HS-5 (cell line): ENCODE data around the gene ROPN1B.

Experiments
- DNase-seq: peaks from one replicate; pipeline ENCODE4 v3.0.0-alpha.2; 2012; ENCODE audit warnings: low read depth

Gene ROPN1B

DNA sequence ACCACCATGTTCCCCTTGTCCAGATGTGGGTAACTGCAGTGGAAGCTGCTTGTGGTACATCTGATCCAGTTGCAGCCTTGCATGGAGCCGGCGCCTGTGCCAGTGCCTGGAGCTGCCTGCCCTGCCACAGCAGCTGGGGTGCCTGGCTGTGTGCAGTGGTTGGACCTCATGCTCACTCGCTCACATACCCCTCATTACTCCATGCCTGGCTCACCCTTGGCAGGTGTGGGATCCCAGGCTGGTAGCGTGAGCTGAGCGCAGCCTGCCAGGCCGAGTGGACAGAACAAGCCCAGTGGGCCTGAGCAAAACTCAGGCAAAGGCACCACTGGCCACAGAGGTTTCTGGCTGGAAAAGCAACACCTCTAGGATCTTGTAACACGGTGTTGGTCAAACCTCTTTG, 35.7 kb downstream of the ROPN1B start:
- no peak for DNase-seq

DNA sequence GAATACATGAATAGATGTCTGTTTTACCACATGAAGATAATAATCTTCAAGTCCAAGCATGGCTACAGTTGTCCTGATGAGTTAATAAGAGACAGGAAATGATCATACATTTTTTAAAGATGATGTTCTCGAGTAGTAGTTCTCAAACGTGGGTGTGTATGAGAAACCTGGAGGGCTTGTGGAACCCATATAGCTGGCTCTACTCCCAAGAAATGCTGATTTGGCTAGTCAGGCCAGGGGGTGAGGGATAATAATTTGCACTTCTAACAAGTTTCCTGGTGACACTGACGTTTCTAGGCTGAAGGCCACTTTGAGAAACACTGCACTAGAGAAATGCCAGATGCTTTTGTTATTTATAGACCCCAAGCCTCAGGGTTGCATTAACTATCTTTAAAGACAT, 37.0 kb downstream of the ROPN1B start:
- DNase-seq: peak; percentile 53

DNA sequence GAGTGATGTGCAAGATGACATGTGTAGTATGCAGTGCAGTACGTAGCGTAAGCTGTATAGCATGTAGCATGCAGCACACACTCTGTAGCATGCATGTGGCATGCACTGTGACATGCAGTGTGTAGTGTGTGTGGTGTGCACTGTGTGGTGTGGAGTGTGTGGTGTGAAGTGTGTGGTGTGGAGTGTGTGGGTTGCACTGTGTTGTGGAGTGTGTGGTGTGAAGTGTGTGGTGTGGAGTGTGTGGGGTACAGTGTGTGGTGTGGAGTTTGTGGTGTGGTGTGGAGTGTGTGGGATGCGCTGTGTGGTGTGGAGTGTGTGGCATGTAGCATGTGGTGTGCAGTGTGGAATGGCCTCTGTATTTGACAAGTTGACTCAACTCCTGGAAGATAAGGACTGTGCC, 39.2 kb downstream of the ROPN1B start:
- DNase-seq: no peak

DNA sequence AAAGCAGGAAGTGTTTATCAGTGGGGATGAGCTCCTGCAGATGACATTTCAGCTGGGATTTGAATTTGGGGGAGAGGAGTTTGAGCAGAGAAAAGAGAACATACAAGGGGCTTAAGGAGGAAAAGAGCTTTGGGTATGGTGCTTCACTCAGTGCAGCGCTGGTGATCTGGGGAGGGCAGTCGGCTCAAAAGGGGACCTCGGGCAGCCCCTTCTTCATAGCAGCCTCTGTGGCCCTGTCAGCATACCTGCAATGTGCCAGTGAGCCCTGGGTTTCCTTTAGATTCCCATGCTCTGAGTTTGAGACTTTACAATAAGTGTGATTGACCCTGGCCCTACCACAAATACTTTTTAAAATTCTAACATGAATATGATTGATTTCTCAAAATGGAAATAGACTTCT, 40.2 kb downstream of the ROPN1B start:
- no peak for DNase-seq

DNA sequence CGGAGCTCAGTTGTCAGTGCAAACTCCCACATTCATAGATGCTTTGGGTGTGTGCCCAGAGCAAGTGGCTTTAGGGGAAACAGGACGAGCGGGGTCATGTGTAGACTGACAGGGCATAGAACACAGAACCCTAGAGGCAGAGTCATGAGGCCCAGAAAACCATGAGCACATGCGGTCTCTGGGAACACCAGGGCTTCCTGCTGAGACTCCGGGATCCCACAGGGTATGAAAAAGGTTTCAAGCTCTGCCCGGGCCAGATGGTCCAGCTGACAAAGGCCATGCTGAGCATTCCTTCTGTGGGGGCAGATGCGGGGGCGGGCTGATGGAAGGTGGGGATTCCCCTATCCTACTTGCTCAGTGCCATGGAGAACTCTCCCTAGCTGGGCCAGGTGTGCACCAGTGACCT, 44.8 kb downstream of the ROPN1B start:
- DNase-seq: no peak

DNA sequence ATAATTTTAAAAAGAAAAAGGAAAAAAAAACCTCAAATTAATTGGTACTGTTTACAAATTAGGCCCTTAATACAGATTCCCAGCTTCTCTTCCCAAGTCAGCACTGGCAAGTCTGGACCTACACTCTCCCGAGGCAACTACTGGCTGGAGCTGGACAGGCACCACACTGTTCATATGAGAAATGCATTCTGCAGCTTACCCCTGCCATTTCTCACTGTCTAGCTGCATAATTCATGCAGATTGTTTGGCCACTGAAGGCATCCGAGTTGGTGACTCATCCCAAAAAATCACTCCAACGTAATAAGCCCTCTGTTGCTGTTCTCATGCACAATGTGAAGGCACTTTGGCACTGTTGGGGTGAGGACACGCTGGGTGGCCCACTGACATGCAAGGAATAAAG, 45.3 kb downstream of the ROPN1B start:
- no peak for DNase-seq

DNA sequence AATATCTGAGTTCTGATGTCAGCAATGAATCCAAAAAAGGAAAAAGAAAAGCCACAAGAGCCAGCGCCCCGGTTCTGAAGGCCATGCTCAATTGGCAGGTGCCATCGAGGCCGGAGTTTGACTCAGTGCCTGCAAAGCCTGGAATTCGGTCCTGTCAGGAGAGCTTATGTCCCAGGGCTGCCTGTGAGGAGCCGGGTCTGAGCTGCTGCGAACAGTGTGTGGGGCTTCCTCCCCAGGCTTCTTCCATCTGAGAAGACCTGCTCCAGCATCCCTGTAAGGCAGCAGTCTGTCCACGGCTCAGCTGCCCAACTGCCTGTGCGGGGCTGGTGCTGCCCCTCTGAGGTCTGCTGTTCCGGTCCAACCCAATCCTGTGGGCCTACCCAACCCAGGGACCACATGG, 46.1 kb downstream of the ROPN1B start:
- no peak for DNase-seq

DNA sequence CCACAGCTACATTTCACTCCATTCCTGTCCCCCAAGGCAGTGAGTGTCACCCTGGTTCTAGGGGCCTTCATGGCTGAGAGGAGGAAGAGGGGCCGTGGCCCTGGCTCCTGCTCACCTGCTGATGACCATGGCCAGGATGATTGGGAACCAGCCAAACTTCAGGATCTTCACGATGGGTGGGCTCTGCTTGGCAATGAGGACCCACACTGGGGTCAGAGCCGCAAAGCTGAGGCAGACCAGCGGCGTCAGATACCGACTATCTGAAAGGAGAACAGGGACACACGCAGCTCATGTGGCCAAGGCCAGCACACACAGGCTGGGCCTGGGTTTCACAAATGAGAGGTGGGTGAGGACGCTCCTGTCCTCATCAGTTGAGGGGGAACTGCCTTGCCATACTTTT, 47.6 kb downstream of the ROPN1B start:
- no peak for DNase-seq

DNA sequence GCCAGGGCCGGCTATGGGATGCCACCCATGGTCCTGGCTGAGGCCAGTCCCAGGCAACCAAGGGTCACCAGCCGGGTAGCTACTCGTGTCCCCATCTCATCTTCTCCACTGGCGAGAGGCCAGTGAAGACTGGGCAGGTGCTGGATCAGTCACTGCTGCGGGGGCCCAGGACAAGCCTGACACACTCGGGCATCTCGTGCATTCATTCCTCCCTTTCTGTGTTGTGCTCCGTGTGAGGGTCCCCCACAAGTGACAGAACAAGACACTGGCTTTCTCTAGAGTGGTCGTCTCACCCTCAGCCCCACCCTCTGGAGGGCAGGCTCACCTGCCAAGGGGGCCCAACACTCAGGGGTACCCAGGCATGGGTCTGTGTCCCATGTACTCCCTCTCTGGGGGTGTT, 48.4 kb downstream of the ROPN1B start:
- no peak for DNase-seq

DNA sequence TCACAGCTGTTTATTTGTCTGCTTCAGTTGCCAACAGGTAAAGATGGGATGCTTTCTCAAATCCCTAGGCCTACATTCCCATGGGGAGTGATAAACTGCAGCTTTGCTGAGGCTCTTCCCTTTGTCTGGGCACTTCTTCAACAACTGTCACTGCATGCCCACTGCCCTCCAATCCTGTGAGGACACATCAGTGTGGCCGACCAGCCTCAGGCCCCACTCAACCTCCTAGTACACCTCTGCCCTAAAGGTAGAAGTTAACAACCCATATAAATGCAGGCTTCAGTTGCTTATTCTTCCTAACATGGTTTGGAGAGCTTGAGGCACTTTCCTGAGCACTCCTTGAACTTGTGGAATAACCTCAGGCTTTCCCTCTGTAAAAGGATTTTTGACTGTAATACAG, 49.6 kb downstream of the ROPN1B start:
- no peak for DNase-seq

DNA sequence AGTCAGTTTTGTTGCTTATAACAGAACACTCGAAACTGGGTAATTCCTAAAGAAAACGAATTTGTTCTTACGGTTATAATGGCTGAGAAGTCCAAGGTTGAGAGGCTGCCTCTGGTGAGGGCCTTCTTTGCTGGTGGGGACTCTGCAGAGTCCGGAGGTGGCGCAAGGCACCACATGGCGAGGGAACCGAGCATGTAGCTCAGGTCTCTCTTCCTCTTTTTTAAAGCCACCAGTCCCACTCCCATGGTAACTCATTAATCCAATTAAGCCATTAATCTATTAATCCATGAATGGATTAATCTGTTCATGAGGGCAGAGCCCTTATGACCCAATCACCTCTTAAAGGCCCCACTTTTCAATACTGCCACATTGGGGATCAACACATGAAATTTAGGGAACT, 50.0 kb downstream of the ROPN1B start:
- DNase-seq: no peak

DNA sequence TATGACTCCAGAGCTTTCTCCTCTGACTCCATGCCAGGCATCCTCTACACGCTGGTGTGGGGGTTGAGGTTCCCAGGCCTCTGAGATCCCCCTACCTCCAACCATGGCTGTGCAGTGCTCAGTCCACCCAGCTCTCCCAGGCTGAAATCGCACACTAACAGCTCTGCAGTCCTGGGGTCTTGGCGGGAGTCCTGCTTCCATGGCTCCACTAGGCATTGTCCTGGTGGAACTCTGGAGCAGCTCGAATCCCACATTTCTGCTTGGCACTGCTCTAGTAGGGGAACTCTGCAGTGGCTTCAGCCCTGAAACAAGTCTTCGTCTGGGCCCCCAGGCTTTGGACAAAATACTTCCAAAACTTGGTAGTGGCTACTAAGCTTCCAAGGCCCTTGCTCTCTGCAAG, 50.7 kb downstream of the ROPN1B start:
- DNase-seq: no peak

DNA sequence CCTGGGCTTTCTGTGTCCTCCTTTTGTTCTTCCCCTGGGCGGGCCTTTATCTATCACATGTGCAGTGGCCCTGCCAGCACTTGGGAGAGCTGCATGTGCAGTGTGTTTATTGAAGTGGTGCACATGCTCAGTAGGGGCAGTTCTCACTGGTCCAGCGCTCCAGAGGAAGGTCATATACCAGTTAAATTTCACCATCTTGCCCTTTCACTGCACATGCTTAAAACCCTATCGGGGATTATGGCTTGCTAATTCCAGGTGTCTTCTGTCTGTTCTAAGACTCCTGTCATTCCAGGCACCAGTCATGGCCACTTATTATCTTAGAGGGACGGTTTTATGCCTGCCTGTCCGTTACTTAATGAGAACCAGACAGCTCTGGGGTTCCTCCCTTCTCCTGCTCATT, 52.2 kb downstream of the ROPN1B start:
- DNase-seq: no peak

DNA sequence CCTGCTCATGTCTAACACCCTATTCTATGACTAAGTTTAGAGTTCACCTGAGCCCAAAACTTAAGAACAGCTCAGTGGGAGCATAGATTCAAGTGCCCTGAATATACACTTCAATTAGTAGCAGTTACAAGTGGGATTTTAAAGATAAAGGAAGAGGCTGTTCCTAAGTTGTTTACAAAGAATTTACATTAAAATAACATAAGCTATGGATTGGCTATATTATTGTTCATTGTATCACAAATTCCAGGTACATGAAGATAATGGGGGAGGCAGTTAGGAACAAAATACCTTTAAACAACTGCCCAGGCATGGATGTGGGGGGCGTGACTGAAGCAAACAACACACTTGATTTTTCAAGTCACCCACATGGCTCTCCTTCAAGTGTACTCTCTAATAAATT, 52.7 kb downstream of the ROPN1B start:
- no peak for DNase-seq

DNA sequence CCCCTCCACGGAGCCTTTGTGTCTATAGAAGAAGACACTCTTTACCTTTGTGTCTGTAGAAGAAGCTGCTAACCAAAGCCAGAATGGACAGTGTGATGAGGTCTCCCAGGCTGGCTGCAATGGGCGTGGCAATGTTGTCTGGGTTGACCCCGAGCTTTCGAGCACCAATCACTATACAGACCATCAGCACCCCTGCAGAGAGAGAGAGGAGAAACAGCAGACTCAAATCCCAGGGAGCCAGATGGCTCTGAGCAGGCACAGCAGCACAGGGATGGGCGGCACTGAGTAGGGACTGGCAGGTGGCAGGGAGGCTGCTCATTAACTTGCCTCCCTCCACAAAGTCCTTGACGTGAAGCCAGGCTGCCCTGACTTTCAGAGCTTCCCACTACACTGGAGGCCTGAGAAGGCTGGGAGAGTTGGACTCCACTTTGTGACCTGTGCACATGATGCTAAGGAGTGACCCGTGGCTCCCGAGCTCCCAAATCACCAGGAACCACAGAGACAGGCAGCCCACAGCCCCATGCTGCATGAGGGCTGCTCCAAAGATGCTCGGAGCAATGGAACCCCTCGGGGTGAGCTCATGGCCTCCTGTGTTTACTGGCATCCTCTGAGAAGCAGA, 53.9 kb downstream of the ROPN1B start:
- DNase-seq: no peak

DNA sequence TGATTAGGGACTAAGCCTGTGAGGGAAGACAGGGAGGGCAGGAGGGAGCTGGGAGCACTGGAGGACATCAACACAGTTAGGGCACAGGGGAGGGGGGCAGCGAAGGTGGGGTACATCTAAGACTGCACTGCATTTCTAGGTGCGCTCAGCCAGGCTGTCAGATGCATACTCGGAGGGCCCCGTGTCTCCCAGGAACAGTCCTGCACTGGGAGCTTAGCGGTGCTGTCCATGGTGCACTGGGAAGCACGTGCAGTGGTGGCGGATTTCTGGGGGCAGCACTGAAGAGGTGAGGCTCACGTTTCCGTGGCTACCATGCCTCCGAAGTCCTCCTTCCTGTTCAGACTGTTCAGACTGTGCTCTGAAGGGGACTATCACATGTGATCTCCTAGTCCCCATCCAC, 54.4 kb downstream of the ROPN1B start:
- no peak for DNase-seq

DNA sequence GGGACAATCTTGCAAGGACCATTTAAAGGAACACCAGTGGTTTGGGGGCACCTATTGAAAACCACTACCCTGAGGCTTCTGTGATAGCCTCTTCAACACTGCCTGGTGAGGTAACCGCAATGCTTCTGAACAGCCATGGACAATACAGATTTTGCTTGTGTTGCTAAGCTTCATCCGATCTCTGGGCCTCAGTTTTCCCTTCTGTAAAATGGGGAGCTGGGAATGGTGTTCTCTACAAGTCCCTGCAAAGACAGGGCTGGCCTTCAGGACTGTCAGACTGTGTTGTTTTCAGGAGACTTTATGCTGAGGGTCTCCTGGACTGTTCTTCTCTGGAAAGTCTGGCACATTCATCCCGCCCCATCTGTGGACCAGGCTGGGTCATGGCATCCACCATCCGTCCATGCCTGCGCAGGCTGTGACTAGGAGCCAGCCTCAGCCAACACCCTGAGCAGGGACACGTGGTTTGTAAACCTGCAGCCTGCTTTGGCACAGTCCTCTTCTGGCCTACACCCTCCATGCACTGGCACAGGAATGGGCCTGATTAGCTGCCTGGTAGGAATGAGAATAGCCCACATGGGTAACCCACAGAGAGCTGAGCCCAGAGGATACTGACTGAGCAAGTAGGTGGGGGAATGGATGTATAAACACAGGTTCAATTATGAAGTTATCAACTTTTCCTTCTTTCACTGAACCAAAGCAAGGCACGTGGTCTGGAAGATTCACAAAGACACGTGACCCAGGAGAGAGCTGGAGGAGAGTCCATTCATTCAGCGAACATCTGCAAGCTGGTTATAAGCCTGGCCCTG, 55.3 kb downstream of the ROPN1B start:
- no peak for DNase-seq

DNA sequence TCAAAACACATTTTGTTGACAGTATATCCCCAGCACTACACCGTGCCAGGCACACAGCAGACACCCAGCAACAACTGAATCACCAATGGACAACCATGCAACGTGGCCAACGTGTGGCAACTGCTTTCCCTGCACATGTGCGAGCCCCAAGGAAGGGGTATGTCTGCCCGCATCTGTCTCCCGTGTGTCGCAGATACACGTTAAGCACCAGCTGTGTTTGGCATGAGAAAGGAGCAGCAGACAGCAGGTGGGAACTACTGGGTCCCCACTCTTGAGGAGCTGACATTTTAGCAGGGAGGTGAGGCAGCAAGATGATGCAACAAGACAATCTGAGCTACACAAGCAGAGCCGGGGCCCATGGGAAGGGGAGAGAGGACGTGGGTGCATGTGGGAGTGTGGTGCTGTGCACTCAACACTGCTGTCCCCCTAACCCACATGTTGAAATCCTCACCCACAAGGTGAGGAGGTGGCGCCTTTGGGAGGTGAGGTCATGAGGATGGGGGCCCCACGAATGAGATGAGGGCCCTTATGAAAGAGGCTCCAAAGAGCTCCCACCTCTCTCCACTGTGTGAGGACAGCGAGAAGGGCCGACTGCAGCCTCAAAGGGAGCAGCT, 56.2 kb downstream of the ROPN1B start:
- no peak for DNase-seq

DNA sequence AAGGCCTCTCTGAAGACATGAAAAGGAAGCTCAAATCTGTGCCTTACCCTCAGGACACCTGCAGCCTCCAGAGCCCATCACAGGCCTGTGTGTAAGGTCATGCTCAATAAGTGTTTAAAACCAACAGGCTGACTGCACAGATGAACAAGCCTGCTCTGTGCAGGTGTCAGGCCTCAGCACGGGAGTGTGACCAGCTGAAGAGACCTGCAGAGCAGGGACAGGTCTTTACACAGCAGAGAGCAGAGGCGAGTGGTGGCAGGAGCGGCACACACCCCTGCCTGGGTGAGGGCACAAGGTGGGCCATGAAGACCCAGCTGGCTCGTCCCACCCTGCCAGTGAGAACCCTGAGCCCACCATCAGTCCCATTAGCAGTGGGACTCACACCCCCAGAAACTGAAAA, 56.9 kb downstream of the ROPN1B start:
- DNase-seq: no peak

DNA sequence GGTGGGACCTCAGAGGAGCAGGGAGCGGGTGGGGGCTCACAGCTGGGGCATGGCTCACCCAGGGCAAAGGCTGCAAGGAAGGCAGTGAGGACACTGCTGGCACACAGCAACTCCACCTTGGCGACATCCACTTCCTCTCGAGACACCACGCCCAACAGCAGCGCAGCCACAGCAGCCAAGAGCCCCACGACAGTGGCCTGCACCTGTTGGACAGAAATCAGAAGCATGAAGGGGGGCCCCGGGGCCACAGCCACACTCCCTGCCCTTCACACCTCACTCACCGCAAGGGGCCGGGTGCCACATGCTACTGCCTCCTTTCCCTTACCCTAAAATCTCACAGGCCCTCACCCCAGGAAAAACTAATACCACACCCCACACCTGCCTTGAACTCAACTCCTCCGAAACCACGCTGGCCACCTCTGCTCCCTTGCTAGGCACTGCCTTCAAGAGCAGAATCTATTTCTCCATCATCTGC, 57.3 kb downstream of the ROPN1B start:
- no peak for DNase-seq

DNA sequence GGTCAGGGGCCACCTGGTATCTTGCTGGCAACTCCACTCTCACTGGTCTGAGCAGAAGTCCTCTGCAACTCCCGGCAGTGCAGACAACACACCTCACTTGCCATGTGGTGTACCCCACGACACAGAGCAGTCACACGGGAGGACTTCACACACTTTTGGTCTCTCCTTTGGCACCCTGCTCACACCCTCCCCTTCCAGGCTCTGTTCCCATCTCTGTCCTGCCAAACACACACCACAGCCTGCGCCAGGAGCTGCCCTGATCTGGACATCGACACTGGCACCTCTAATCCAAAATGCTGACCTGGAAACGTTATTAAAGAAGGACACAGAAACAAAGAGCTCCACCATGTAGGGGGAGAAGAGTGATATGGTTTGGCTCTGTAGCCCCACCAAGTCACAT, 57.8 kb downstream of the ROPN1B start:
- no peak for DNase-seq

DNA sequence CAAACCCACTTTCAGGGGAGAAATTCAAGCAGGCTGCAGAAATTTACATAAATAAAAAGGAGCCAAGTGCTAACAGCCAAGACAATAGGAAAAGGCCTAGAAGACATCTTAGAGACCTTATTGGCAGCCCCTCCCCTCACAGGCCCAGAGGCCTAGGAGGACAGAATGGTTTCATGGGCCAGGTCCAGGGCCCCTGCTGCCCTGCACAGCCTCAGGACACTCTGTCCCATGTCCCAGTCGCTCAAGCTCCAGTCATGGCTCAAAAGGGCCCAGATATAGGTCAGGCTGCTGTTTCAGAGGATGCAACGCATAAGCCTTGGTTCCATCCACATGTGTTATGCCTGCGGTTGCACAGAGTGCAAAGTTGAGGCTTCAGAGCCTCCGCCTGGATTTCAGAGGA, 59.1 kb downstream of the ROPN1B start:
- no peak for DNase-seq

DNA sequence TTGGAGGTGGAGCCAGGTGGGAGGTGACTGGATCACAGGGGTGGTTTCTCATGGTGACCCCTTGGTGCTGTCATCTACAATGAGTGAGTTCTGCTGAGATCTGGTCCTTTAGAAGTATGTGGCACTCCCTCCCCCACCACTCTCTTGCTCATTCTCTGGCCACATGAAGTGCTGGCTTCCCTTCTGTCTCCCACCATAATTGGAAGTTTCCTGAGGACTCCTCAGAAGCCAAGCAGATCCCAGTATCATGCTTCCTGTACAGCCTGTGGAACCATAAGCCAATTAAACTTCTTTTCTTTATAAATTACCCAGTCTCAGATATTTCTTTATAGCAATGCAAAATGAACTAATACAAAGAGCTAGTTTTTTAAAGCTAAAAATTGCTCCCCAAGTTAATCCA, 60.3 kb downstream of the ROPN1B start:
- DNase-seq: no peak

DNA sequence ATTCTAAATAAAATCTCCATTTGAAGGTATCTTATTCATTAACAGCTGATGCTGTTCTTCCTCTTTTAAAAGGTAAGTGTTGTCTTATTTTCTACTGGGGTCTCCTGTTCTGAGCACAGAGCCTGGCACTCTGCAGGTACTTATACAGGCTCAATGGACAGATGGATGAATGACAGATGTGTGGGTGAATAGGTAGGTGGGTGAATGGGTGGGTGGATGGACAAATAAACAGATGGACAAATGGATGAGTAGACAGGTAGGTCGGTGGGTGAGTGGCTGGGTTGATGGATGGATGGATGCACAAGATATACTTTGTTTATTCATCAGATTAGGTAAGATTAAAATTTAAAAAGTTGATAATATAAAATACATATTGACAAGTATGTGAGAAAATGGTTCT, 61.5 kb downstream of the ROPN1B start:
- no peak for DNase-seq
